Loucy (cell line): ENCODE results near the gene MNT.

ENCODE experiments used
- H2AFZ ChIP-seq: fragments of 200-600 bp; sonication (generic); 2 replicates; pipeline ENCODE4 v1.6.0; 2016; ENCODE audit warnings: antibody characterized with exemption, mild to moderate bottlenecking, low read length, moderate library complexity
- H3F3A ChIP-seq: fragments of 200-600 bp; 2 replicates; pipeline ENCODE4 v1.6.0; 2016; ENCODE audit warnings: antibody characterized with exemption, low read depth, mild to moderate bottlenecking
- H3K27me3 ChIP-seq: fragments of 200-600 bp; sonication (generic); 2 replicates; pipeline ENCODE4 v1.6.1; 2014; ENCODE audit warnings: low read length, mild to moderate bottlenecking; ENCODE audit not compliant: insufficient read depth, poor library complexity, severe bottlenecking
- H3K36me3 ChIP-seq: fragments of 200-600 bp; sonication (generic); 2 replicates; pipeline ENCODE4 v1.6.1; 2016; ENCODE audit warnings: low read length; ENCODE audit not compliant: insufficient read depth
- H3K4me1 ChIP-seq: fragments of 200-600 bp; sonication (generic); 2 replicates; pipeline ENCODE4 v1.5.1; 2014; ENCODE audit warnings: low read length, mild to moderate bottlenecking; ENCODE audit not compliant: insufficient read depth, poor library complexity, severe bottlenecking
- H3K4me2 ChIP-seq: fragments of 200-600 bp; sonication (generic); 2 replicates; pipeline ENCODE4 v1.6.0; 2014; ENCODE audit warnings: antibody characterized with exemption, low read length, low read depth, mild to moderate bottlenecking; ENCODE audit not compliant: poor library complexity, severe bottlenecking
- H3K4me3 ChIP-seq: fragments of 200-600 bp; sonication (generic); 2 replicates; pipeline ENCODE4 v1.5.1; 2014; ENCODE audit warnings: low read length, mild to moderate bottlenecking, mixed read lengths; ENCODE audit not compliant: poor library complexity, severe bottlenecking
- H3K79me2 ChIP-seq: fragments of 200-600 bp; sonication (generic); 2 replicates; pipeline ENCODE4 v1.6.1; 2014; ENCODE audit warnings: low read length; ENCODE audit not compliant: insufficient read depth
- H3K9ac ChIP-seq: fragments of 200-600 bp; sonication (generic); 2 replicates; pipeline ENCODE4 v1.6.0; 2014; ENCODE audit warnings: mild to moderate bottlenecking, low read depth, low read length, moderate library complexity; ENCODE audit not compliant: poor library complexity, severe bottlenecking
- H3K9me2 ChIP-seq: fragments of 200-600 bp; sonication (generic); replicated peaks from 2 replicates; pipeline ENCODE4 v1.6.1; 2016; ENCODE audit warnings: low read depth, low read length, mixed read lengths
- H3K9me3 ChIP-seq: fragments of 200-600 bp; sonication (generic); 2 replicates; pipeline ENCODE4 v1.6.1; 2014; ENCODE audit warnings: mild to moderate bottlenecking, antibody characterized with exemption, low read length, low read depth; ENCODE audit not compliant: insufficient read depth
- H4K20me1 ChIP-seq: fragments of 200-600 bp; sonication (generic); 2 replicates; pipeline ENCODE4 v1.6.0; 2014; ENCODE audit warnings: antibody characterized with exemption, low read length, mild to moderate bottlenecking; ENCODE audit not compliant: insufficient read depth, poor library complexity, severe bottlenecking
- CTCF ChIP-seq: fragments of 200-600 bp; sonication (generic); conservative IDR thresholded peaks from 2 replicates; pipeline ENCODE4 v1.5.1; 2014; ENCODE audit warnings: mild to moderate bottlenecking, antibody characterized with exemption, low read length
- EZH2phosphoT487 ChIP-seq: fragments of 200-600 bp; IDR thresholded peaks from 2 replicates; pipeline ENCODE4 v1.6.1; 2018; ENCODE audit warnings: antibody characterized with exemption, mild to moderate bottlenecking, moderate library complexity, borderline replicate concordance

The MNT gene

GRCh38 chr17:2388020-2388682 is 12.7 kb downstream of the MNT start:
- Histone ChIP-seq H3K79me2 (peaks cover 20% of the 10 kb centered on the region; the same call in 1 of the 2 replicates), H2AFZ (no peak overlapping the region), H3K4me3 (no peak overlapping the region), H3K27me3 (no peaks in the 10 kb centered on the region), H4K20me1 (peaks cover 23% of the 10 kb centered on the region), H3K9me3 (no peaks in the 10 kb centered on the region), H3K4me2 (no peak overlapping the region), H3K9me2 (no peaks in the 10 kb centered on the region), H3K4me1 (peaks cover 12% of the 10 kb centered on the region), H3F3A (no peaks in the 10 kb centered on the region), H3K36me3 (peaks cover 14% of the 10 kb centered on the region; the same call in 1 of the 2 replicates), H3K9ac (no peak overlapping the region)
- no peak for TF ChIP-seq CTCF
- TF ChIP-seq EZH2phosphoT487, result no peak

GRCh38 chr17:2387086-2388019 is 13.5 kb downstream of the MNT start:
- Histone ChIP-seq H3F3A (no peaks in the 10 kb centered on the region), H3K36me3 (peaks cover 14% of the 10 kb centered on the region; the same call in 1 of the 2 replicates), H2AFZ (no peak overlapping the region), H3K4me2 (no peak overlapping the region), H3K79me2 (peaks cover 20% of the 10 kb centered on the region; the same call in 1 of the 2 replicates), H3K9me3 (no peaks in the 10 kb centered on the region), H3K9ac (no peak overlapping the region), H3K9me2 (no peaks in the 10 kb centered on the region), H3K27me3 (no peaks in the 10 kb centered on the region), H3K4me1 (peaks cover 12% of the 10 kb centered on the region), H3K4me3 (no peak overlapping the region), H4K20me1 (peaks cover 19% of the 10 kb centered on the region)
- TF ChIP-seq EZH2phosphoT487, result no peak
- TF ChIP-seq CTCF, result no peak

GRCh38 chr17:2386400-2387085 is 14.3 kb downstream of the MNT start:
- H4K20me1 ChIP-seq, result peaks cover 14% of the 10 kb centered on the region
- peaks cover 16% of the 10 kb centered on the region; the same call in 1 of the 2 replicates for H3K79me2 ChIP-seq
- no peaks in the 10 kb centered on the region for H3K27me3 ChIP-seq
- H3K9me2 ChIP-seq, result no peaks in the 10 kb centered on the region
- H3K4me3 ChIP-seq, result no peak overlapping the region
- H3K4me2 ChIP-seq, result no peak overlapping the region
- H3K36me3 ChIP-seq, result peaks cover 14% of the 10 kb centered on the region; the same call in 1 of the 2 replicates
- peaks cover 4% of the 10 kb centered on the region for H3K4me1 ChIP-seq
- H2AFZ ChIP-seq, result no peak overlapping the region
- H3K9me3 ChIP-seq, result no peaks in the 10 kb centered on the region
- H3K9ac ChIP-seq, result no peak overlapping the region
- no peaks in the 10 kb centered on the region for H3F3A ChIP-seq
- no peak for TF ChIP-seq EZH2phosphoT487
- TF ChIP-seq CTCF, result no peak
